Ovary (tissue), 3 donors: ENCODE data around the gene SLC7A5.

ENCODE experiments used
- CTCF ChIP-seq, 3 donors: fragments of 450-650 bp in 2 of 3; fragments of 200-600 bp in 1 of 3; IDR thresholded peaks; one replicate each; pipeline versions ENCODE4 v1.5.1 to v1.8.0; 2016 to 2022; ENCODE audit warnings: antibody characterized with exemption in 3 of 3, mild to moderate bottlenecking in 1 of 3
- EP300 ChIP-seq: sonication (generic); formaldehyde crosslinking; IDR thresholded peaks from one replicate; pipeline ENCODE4 v1.6.1; 2017; ENCODE audit warnings: antibody characterized with exemption
- POLR2A ChIP-seq: fragments of 450-650 bp; IDR thresholded peaks from one replicate; pipeline ENCODE4 v1.6.1; 2017; ENCODE audit warnings: antibody characterized with exemption, mild to moderate bottlenecking, moderate library complexity
- donor health status: DM: no; HTN: no; CAD: no.

- TF ChIP-seq EP300 (no peak), POLR2A (no peak), CTCF (IDR thresholded peaks at IDR 0.05) (no peak)
These were observed 88.8 kb downstream of the SLC7A5 start for GRCh38 chr16:87780385-87780989.
